GM18508 (cell line): ENCODE data around the gene IMMT.
"Not testable (repeated sequence)": the region's sequence is repeated elsewhere in the genome, so short reads cannot be mapped to it uniquely, and the experiment has no call there.

Experiments
- ATAC-seq: cut with Tn5 transposase; IDR thresholded peaks from one replicate; pipeline ENCODE4 v1.9.1; 2021; ENCODE audit warnings: moderate number of reproducible peaks; ENCODE audit not compliant: insufficient read depth, unreplicated experiment

IMMT gene

GRCh38 chr2:86195055-86195807 is at the start of gene IMMT:
Gene IMMT (minus strand): TSS chr2:86195462. CDS start chr2:86195382, 80 bp downstream.
- ATAC-seq = peak; percentile 59

- ATAC-seq = not testable (repeated sequence)
Observed at GRCh38 chr2:86244781-86245180, 49.5 kb upstream of the IMMT start.

GRCh38 chr2:86243950-86244733 is 48.9 kb upstream of the IMMT start:
- no peak for ATAC-seq

- no peak for ATAC-seq
Observed at GRCh38 chr2:86243272-86243671, 48.0 kb upstream of the IMMT start.

DNA sequence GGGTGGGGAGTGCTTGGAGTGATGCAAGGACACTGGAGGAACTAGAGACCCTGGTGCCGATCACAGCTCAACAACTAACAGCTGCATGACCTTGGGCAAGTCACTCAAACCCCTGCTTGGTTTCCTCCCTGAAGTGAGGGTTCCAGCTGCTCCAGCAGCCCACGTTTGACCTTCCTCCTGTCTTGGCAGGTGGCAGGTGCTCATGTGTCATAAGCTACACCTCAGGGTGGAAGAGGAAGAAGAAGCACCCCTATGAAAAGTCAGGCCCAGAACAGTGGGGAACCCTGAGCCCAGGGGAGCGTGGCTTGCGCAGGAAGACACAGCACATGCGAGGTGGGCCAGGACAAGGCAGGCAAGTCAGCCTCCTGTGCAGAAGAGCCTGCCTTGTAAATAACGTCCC is 46.3 kb upstream of the IMMT start:
- ATAC-seq = no peak

- ATAC-seq = no peak
Observed at GRCh38 chr2:86240251-86240650, 45.0 kb upstream of the IMMT start.

- ATAC-seq = no peak
Observed at GRCh38 chr2:86239745-86240144, 44.5 kb upstream of the IMMT start.

DNA sequence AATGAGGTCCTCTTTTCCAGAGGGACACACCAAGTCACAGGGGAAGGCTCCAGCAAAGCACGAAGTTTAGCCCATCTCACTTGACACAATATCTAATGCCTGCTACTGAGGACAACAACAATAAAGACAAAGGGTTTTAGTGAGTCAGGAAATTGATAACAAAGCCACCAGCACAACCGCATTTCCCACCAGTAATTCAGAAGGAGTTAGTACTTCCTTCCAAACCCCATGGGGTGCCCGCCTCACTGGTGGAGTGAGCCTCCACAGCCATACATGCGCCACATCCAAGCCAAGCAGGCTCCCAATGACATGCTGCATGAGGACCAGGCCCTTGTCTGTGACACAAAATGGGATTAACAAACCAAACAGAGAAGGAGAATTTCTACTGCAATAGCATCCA is 44.1 kb upstream of the IMMT start:
- no peak for ATAC-seq

- ATAC-seq = peak; percentile 85
Observed at GRCh38 chr2:86238354-86238753, 43.1 kb upstream of the IMMT start.

DNA sequence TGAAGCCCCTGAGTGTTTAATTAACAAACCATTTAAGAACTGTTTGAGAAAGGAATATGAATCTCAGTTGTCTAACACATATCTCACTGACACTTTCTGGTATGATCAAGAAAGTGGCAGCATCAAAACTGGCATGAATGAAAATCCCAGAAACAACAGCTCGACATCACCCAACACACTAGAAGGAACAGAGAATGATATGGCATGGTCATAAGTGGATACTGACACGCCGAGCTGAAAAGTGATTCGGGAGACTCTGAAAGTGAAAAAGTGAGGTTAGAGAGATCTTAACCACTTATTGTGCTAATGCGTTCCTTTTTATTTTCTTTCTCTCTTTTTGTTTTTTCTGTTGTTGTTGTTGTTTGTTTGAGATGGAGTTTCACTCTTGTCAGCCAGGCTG is 41.9 kb upstream of the IMMT start:
- no peak for ATAC-seq

DNA sequence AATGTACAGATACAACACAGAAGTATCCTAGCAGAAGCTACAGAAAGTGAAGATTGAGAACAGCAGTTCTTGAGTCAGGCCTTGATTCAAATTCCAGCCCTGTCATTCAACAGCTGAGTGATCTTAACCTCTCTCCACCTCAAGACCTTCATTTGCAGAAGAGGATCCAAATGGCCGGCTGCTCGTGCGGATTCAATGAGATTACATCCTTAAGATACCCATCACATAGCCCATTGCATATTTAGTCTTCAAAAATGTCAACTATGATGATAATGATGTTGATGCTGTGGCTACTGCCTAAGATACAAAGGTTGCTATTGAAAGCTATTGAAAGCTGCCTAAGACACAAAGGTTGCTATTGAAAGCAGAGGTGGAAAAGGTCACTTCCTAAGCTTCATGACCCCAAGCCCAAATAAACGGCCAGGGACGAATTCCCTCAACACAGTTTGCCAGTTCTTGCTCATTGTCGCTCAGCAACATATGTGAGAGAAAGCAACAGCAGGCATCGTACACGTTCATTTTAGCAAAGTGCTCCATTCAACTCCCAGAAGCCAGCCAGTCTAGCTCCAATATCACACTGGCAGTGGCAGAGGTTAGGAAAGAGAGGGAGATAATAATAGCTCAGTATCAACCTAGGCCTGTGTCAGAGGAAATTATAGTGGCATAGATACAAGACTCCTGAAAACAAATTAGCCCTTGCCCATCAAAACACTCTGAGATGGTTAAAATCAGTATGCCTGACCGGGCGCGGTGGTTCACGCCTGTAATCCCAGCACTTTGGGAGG is 40.1 kb upstream of the IMMT start:
- no peak for ATAC-seq

GRCh38 chr2:86234563-86235131 is 39.4 kb upstream of the IMMT start:
- ATAC-seq = no peak

- no peak for ATAC-seq
Observed at GRCh38 chr2:86233436-86233835, 38.2 kb upstream of the IMMT start.

GRCh38 chr2:86232910-86233309 is 37.6 kb upstream of the IMMT start:
- ATAC-seq = no peak

DNA sequence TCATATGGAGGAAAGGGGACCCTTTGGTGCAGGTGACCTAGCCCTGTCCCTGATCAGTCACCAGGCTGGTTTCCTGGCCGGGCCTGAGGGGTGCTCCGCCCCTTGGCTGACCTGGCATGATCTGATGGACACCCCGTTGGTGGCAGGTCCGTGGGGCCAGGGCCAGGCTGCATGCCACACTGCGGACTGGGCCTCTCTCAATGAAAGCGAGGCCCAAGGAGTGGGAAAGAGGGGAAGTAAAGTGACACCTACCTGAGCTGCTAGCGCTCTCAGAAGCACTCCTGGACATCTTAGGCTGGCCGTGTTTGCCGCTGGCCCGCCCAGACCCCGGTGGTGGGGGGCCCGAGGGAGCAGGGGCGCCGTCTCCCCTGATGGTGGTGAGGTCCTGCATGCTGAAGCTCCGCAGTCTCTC is 37.1 kb upstream of the IMMT start:
- ATAC-seq = no peak

- ATAC-seq = no peak
Observed at GRCh38 chr2:86231680-86232372, 36.6 kb upstream of the IMMT start.

GRCh38 chr2:86230961-86231360 is 35.7 kb upstream of the IMMT start:
- ATAC-seq = no peak

DNA sequence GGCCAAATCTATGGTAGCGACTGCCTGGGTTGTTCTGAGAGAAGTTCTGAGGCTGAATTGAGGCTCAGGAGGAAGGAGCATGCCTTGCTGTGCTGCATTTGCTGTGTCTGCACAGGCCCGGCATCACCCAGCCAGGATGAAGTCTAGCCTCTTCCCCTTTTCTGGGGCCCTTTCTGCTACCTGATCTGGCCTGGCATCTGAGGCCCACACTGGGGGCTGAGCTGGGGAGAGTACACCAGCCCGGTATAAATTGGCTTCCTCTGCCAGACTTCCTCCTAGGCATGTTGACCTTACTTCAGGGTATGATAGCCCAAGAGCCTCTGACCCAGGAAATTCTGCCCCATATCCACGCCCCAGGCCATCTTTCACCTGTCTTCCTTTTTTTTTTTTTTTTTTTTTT is 34.0 kb upstream of the IMMT start:
- no peak for ATAC-seq

- ATAC-seq = not testable (repeated sequence)
Observed at GRCh38 chr2:86228574-86228973, 33.3 kb upstream of the IMMT start.

- no peak for ATAC-seq
Observed at GRCh38 chr2:86227685-86228084, 32.4 kb upstream of the IMMT start.
